RPMI8226 (cell line): Measurements from ENCODE around the gene RAPGEF5.
"Not testable (repeated sequence)": the region's sequence is repeated elsewhere in the genome, so short reads cannot be mapped to it uniquely, and the experiment has no call there.

Experiments
- DNase-seq: peaks from one replicate; pipeline ENCODE4 v3.0.0-alpha.2; 2015

RAPGEF5 gene

GRCh38 chr7:22114440-22114981 is 242.4 kb downstream of the RAPGEF5 start:
- no peak for DNase-seq

- no peak for DNase-seq
These were observed 243.9 kb downstream of the RAPGEF5 start for GRCh38 chr7:22113041-22113440.

GRCh38 chr7:22111661-22112060 is 245.3 kb downstream of the RAPGEF5 start:
- DNase-seq: no peak

- DNase-seq: no peak
These were observed 246.1 kb downstream of the RAPGEF5 start for GRCh38 chr7:22110881-22111280.

- DNase-seq: peak; percentile 83
These were observed 246.6 kb downstream of the RAPGEF5 start for GRCh38 chr7:22110227-22110839.

GRCh38 chr7:22109761-22110160 is 247.2 kb downstream of the RAPGEF5 start:
- no peak for DNase-seq

GRCh38 chr7:22108151-22108845 is 248.7 kb downstream of the RAPGEF5 start:
- DNase-seq: no peak

GRCh38 chr7:22105550-22105949 is 251.4 kb downstream of the RAPGEF5 start:
- no peak for DNase-seq

GRCh38 chr7:22094413-22095342 is 262.3 kb downstream of the RAPGEF5 start:
- peak; percentile 23 for DNase-seq

GRCh38 chr7:22093936-22094335 is 263.0 kb downstream of the RAPGEF5 start:
- DNase-seq: no peak

GRCh38 chr7:22093001-22093400 is 264.0 kb downstream of the RAPGEF5 start:
- DNase-seq: no peak

- not testable (repeated sequence) for DNase-seq
These were observed 265.9 kb downstream of the RAPGEF5 start for GRCh38 chr7:22090958-22091525.

- no peak for DNase-seq
These were observed 266.4 kb downstream of the RAPGEF5 start for GRCh38 chr7:22090512-22090911.

- no peak for DNase-seq
These were observed 266.8 kb downstream of the RAPGEF5 start for GRCh38 chr7:22090107-22090506.

- no peak for DNase-seq
These were observed 268.1 kb downstream of the RAPGEF5 start for GRCh38 chr7:22088827-22089226.

GRCh38 chr7:22087861-22088260 is 269.1 kb downstream of the RAPGEF5 start:
- no peak for DNase-seq

- DNase-seq: no peak
These were observed 273.2 kb downstream of the RAPGEF5 start for GRCh38 chr7:22083704-22084240.

- peak; percentile 82 for DNase-seq
These were observed 273.9 kb downstream of the RAPGEF5 start for GRCh38 chr7:22082886-22083703.

- DNase-seq: no peak
These were observed 274.4 kb downstream of the RAPGEF5 start for GRCh38 chr7:22082553-22082885.

- DNase-seq: not testable (repeated sequence)
These were observed 276.7 kb downstream of the RAPGEF5 start for GRCh38 chr7:22080219-22080618.

- not testable (repeated sequence) for DNase-seq
These were observed 278.1 kb downstream of the RAPGEF5 start for GRCh38 chr7:22078872-22079271.

- DNase-seq: no peak
These were observed 281.4 kb downstream of the RAPGEF5 start for GRCh38 chr7:22075561-22075960.
